ENCODE data around the gene FAM162B. TPM values are rescaled to one million over a fixed set of nuclear protein-coding genes. Genes with fewer than 3 reads are reported as not detected.

FAM162B gene
- total and polyA plus RNA-seq, 10 donors, result 0.20 to 0.67 (median 0.38) TPM; not detected in 7

- H3K4me1 ChIP-seq, result no peaks in the 10 kb centered on the region
- H3K9me3 ChIP-seq, result peaks cover 0 to 7% (median 0%) of the 10 kb centered on the region in 8 donors
- no peak for TF ChIP-seq POLR2AphosphoS5 (IDR thresholded peaks at IDR 0.05)
- TF ChIP-seq POLR2A (IDR thresholded peaks at IDR 0.05), result no peak
- TF ChIP-seq CTCF (IDR thresholded peaks at IDR 0.05 in 8 of 11, conservative IDR thresholded peaks at IDR 0.05 in 3 of 11), result no peak
- no peak overlapping the region for H3K4me3 ChIP-seq
- H3K36me3 ChIP-seq, result peaks cover 0 to 99% (median 59%) of the 10 kb centered on the region in 6 donors
- no peak for DNase-seq
- intact Hi-C loops (cut with DNase I; ENCODE audit: low total_unique reads), result no loop called here
- no peaks in the 10 kb centered on the region for H3K27me3 ChIP-seq (replicated peaks in 1 of 7)
- H3K27ac ChIP-seq, result no peak overlapping the region
These were observed 35.0 kb downstream of the FAM162B start for GRCh38 chr6:116730513-116730912.

- no peaks in the 10 kb centered on the region for H3K4me1 ChIP-seq
- no peak for TF ChIP-seq CTCF (IDR thresholded peaks at IDR 0.05 in 8 of 11, conservative IDR thresholded peaks at IDR 0.05 in 3 of 11)
- no peak for TF ChIP-seq POLR2AphosphoS5 (IDR thresholded peaks at IDR 0.05)
- no peak for TF ChIP-seq POLR2A (IDR thresholded peaks at IDR 0.05)
- no peak overlapping the region for H3K27ac ChIP-seq
- no peaks in the 10 kb centered on the region for H3K27me3 ChIP-seq (replicated peaks in 1 of 7)
- no peak for DNase-seq
- H3K9me3 ChIP-seq, result no peaks in the 10 kb centered on the region
- H3K36me3 ChIP-seq, result peaks cover 0 to 100% (median 66%) of the 10 kb centered on the region in 6 donors
- intact Hi-C loops (cut with DNase I; ENCODE audit: low total_unique reads), result no loop called here
- H3K4me3 ChIP-seq, result no peak overlapping the region
These were observed 38.6 kb downstream of the FAM162B start for GRCh38 chr6:116726947-116727346.

- no peak overlapping the region for H3K4me3 ChIP-seq
- WGBS, 5 donors, result 70 to 96% (median 85%) methylated on average over 2 of the region's 2 CpGs
- no peak overlapping the region for H3K27ac ChIP-seq
- H3K36me3 ChIP-seq, result peaks cover 0 to 90% (median 55%) of the 10 kb centered on the region in 6 donors
- no peaks in the 10 kb centered on the region for H3K4me1 ChIP-seq
- TF ChIP-seq POLR2AphosphoS5 (IDR thresholded peaks at IDR 0.05) (no peak), POLR2A (IDR thresholded peaks at IDR 0.05) (no peak), CTCF (IDR thresholded peaks at IDR 0.05 in 8 of 11, conservative IDR thresholded peaks at IDR 0.05 in 3 of 11) (no peak)
- H3K27me3 ChIP-seq (replicated peaks in 1 of 7), result no peaks in the 10 kb centered on the region
- no peaks in the 10 kb centered on the region for H3K9me3 ChIP-seq
- intact Hi-C loops (cut with DNase I; ENCODE audit: low total_unique reads), result no loop called here
- no peak for DNase-seq
These were observed 50.8 kb downstream of the FAM162B start for GRCh38 chr6:116714761-116715160.

GRCh38 chr6:116714296-116714695 lies 51.2 kb downstream of the FAM162B start:
- Histone ChIP-seq H3K27me3 (replicated peaks in 1 of 7) (no peaks in the 10 kb centered on the region), H3K27ac (no peak overlapping the region), H3K4me3 (no peak overlapping the region), H3K9me3 (no peaks in the 10 kb centered on the region), H3K4me1 (no peaks in the 10 kb centered on the region), H3K36me3 (peaks cover 0 to 90% (median 51%) of the 10 kb centered on the region in 6 donors)
- intact Hi-C loops (cut with DNase I; ENCODE audit: low total_unique reads), result no loop called here
- no peak for DNase-seq
- 87 to 96% (median 91%) methylated on average over 1 of the region's 1 CpG for whole genome bisulfite sequencing, 5 donors
- TF ChIP-seq CTCF (IDR thresholded peaks at IDR 0.05 in 8 of 11, conservative IDR thresholded peaks at IDR 0.05 in 3 of 11) (no peak), POLR2A (IDR thresholded peaks at IDR 0.05) (no peak), POLR2AphosphoS5 (IDR thresholded peaks at IDR 0.05) (no peak)
